GM18909 (cell line): ENCODE results near the gene CSTB.
"Not testable (repeated sequence)": the region's sequence is repeated elsewhere in the genome, so short reads cannot be mapped to it uniquely, and the experiment has no call there.

Experiments
- ATAC-seq: cut with Tn5 transposase; IDR thresholded peaks from one replicate; pipeline ENCODE4 v1.9.1; 2021; ENCODE audit warnings: mild to moderate bottlenecking; ENCODE audit not compliant: unreplicated experiment, poor library complexity

CSTB gene

DNA sequence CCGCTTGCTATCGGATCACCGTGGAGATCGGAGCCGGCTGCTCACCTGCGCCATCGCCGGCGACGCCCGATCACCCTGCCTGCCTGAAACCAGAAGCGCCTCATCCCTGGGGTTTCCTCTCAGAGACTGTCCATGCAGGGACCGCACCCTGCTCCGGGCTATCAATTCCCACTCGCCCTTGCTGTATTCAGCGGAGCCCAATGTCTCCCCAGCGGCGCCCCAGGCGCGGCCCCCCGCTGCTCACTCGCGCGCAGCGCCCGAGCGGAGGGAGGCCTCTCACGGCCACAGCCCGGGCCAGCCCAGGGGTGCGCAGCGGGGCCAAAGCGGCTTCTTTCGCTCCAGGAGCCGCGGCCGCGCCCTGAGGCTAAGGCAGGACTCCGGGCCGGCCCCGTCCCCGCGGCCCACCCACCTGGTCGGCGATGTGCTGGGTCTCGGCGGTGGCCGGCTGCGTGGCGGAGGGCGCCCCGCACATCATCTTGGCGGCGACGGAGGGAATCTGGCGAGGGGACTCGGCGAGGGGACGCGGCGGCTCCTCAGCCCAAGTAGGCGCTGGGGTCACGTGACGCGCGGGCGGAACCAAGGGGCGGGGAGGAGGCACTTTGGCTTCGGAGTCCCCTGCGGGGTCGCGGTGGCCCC is at the start of gene CSTB:
Gene CSTB, minus strand, starts transcription at position 514 of the 636 bp plus-strand sequence. Its CDS starts 39 bp downstream, at position 475.
- ATAC-seq = peak; percentile 44

GRCh38 chr21:43825242-43825935 is 49.3 kb upstream of the CSTB start:
- no peak for ATAC-seq

DNA sequence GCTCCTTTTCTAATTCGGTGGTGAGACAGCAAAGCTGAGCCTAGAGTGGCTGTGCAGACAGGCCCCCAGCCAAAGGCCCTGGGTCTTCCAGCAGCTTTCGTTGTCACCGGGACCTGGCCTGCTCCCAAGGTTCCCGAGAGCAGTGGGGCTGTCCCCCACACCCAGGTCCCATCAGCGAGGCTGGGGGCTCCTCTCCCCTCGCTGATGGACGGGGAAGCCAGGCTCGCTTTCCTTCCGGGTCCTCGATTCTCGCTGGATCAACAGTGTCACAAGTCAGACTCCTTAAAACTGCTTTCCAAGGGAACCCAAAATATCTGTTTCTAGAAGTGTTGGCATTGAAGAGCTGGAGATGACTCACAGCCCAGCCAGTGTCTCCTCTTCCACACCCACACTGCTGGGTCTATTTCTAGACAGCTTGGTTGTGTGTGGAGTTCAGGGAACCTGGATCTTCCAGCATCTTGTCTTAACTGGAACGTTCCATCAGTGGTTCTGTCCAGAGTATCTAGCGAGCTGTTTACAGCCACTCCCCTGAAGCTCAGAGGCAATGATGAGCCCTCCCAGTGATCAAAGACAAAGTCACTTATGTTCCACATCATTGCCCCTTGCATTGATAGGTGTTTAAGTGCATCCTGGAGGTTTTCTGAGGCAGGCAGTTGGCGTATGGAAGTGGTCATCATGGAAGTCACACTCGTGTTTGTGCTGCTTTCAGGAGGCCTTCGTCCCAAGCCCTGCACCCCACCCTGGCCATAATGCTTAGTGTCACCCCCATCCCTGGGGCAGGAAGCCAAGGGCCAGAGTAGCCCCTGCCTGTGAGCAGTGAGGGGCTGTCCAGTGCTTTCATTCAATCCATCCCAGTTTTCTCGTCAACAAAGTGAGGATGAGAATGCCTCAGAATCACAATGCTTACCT is 48.5 kb upstream of the CSTB start:
- ATAC-seq = no peak

GRCh38 chr21:43822741-43823140 is 46.6 kb upstream of the CSTB start:
- ATAC-seq = not testable (repeated sequence)

GRCh38 chr21:43822166-43822565 is 46.1 kb upstream of the CSTB start:
- ATAC-seq = not testable (repeated sequence)

DNA sequence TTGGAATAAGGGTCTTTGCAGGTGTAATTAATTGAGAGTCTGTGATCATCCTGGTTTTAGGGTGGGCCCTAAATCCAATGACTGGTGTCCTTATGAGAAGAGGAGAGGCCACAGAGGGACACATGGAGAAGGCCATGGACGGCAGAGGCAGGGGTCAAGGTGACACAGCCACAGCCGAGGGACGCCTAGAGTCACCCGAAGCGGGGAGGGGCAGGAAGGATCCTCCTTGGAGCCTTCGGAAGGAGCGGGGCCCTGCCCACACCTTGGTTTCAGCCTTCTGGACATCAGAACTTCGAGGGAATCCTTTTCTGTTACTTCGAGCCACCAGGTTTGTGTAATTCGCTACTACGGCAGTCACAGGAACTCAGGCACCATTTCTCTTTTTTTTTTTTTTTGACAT is 44.4 kb upstream of the CSTB start:
- no peak for ATAC-seq

GRCh38 chr21:43819511-43820405 is 43.6 kb upstream of the CSTB start:
- no peak for ATAC-seq

GRCh38 chr21:43818685-43819084 is 42.6 kb upstream of the CSTB start:
- no peak for ATAC-seq

- ATAC-seq = no peak
Observed at GRCh38 chr21:43817157-43818086, 41.3 kb upstream of the CSTB start.

- no peak for ATAC-seq
Observed at GRCh38 chr21:43816611-43817071, 40.5 kb upstream of the CSTB start.

GRCh38 chr21:43815991-43816390 is 39.9 kb upstream of the CSTB start:
- no peak for ATAC-seq

- no peak for ATAC-seq
Observed at GRCh38 chr21:43815107-43815613, 39.1 kb upstream of the CSTB start.

DNA sequence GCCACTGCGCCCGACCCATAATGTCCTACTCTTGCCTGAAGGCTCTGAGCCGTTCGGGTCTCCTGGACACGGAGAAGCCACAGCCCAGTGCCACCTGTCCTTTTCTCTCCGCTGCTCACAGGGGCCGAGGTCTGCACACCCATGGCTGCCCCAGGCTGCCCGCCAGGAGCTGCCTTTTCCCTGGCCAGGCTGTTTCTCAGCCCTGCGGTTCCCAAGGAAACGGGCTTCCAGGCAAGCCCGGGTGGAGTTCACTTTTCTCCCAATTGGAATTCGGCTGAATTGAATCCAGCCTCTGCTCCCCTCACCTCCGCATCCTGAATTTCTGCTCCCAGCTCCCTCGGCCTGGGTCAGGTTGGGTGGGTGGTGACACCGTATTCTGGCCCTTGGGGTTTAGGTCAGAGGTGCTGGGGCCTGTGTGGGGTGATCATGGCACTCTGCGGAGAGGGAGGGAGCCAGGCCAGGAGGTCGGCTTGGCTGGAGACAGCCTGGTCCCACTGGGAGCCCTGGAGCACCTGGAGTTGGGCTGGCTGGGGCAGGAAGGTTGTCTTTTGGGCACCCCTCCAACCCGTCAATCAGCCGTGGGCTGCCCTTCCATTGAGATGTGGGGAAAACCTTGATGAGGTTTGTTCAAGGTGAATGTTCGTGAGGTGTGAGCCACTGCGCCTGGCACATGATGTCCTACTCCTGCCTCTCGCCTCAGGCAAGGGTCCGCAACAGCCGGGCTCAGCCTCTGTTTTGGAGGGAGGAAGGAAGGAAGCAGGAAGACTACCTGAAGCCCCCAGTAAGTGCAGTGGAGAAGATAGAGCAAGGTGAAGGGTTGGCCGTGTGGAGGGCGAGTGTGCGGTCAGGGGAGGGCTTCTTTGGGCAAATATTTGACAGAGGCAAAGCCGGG is 38.4 kb upstream of the CSTB start:
- ATAC-seq = no peak

DNA sequence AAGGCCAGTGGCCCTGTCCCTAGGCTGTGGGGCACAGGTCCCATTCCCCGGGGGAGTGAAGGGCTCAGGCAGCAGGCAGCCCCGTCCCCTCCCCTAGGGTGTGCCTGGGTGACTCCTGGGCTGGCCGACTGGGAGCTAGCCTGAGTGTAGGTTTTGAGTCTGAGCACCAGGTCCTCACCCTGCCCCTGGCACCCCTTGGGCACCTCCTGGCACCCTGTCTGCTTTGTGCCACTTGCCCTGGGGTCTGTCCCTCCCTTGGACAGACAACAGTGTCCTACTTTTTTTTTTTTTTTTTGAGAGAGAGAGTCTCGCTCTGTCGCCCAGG is 37.5 kb upstream of the CSTB start:
- ATAC-seq = no peak

DNA sequence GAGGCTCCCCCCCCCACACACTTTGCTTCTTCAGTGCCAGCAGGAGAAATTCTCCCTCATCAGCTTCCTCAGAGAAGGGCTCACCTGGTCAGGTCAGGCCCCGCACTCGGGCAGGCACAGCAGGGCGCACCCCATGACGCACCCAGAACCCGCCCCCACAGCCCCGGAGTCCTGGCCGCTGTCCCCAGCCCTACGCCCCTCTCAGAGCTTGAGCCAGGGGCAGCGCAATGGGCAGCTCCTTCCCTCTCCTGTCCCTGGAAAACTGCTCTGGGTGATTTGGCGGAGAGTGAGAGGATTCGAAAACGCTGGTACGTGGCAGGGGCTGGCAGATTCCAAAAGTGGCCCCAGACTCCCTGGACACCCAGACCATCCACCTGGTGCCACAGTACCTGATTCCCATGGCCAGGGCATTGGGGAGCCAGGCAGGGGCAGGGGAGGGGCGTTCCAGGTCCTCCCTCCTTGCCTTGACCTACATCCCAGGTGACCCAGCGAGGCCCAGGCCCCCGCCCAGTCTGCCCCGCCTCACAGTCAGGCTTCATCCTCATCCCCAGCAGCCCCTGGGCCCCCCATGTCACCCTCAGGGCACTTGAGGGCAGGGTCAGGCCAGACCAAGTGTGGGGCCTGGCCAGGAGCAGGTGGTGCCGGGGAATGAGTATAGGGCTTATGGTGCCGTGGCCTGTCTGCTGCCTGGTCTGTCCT is 37.0 kb upstream of the CSTB start:
- no peak for ATAC-seq

DNA sequence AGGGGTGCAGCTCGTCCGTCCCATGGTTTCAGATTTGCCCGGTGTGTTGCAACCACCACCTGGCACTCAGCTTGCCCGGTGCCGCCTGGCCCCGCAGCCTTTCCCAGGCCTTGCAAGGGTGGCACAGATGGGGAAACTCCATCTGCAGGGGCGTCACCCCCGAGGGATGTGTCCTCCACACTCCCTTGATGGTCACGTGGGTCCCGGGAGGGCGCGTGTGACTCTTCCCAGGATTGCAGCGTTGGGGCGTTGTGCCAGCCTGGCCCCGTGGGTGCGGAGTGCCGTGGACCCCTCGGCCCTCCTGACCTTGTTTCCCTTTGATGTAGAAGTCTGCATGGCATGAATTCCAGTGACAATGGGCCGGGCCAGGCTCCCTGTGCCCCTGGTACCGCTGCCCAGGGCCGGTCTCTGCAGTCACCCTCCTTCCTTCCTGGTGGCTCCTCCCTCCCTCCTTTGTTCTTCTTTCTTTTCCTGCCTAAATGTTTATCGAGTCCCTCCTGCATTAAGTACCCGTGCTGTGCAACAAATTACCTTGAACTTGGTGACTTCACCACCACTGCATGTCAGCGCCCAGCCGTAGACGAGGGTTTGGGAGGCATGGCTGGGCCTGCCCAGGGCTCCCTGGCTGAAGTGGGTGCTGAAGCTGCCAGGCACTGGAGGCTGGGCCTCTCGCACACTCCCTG is 36.2 kb upstream of the CSTB start:
- no peak for ATAC-seq
